ENCODE data around the gene PGD.

The PGD gene

DNA sequence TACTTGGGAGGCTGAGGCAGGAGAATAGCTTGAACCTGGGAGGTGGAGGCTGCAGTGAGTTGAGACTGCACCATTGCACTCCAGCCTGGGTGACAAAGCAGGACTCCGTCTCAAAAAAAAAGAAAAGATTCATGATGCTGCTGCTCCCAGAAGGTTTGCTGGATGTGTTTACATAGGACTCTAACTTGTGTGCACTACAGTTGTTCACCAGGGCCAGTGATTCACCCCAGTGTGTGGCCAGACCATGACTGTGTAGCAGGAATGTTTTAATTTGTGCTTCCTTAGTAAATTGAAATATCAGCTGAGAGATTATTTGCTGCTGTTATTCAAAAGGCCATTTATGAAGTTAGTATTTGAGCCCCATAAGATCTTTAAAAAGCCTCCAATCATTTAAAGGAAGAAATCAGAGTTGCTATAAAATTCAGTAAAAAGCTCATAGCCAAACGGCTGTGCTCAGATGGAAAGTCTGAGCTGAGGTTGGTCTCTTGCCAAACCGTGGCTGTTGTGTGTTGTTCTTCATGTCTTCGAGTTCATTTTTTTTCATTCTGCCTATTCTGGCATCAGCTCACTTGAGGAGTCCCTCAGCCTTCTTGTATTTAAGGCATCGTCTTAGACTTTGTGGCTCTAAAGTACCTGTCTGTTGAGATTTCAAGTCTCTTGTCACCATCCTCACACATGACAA lies 18.1 kb upstream of the PGD start:
- ChIA-PET CTCF (interaction anchor here (0.6 to 1.4 kb wide), 6 partner anchors 41 to 365 kb away, joined by 3 to 6 read pairs (median 3); partner anchors contain the start of gene CENPS), POLR2A (no interaction called here)
- Histone ChIP-seq H3K4me1 (ENCODE audit: control insufficient read depth, insufficient read depth, low read length) (no peaks in the 10 kb centered on the region), H3K27ac (ENCODE audit: extremely low read depth, low read depth, low read length) (no peak overlapping the region), H3K9me3 (ENCODE audit: control insufficient read depth, insufficient read depth, low read depth, low read length) (no peaks in the 10 kb centered on the region), H3K36me3 (ENCODE audit: control insufficient read depth in 2 of 2, insufficient read depth in 1 of 2, low read length in 2 of 2) (peaks cover 6 to 38% of the 10 kb centered on the region in 2 experiments), H3K4me3 (ENCODE audit: low read depth, low read length) (no peak overlapping the region)
- TF ChIP-seq ZNF10 (tag by site-specific recombination; IDR thresholded peaks at IDR 0.05): no peak
- TF ChIP-seq, protein P1, sequence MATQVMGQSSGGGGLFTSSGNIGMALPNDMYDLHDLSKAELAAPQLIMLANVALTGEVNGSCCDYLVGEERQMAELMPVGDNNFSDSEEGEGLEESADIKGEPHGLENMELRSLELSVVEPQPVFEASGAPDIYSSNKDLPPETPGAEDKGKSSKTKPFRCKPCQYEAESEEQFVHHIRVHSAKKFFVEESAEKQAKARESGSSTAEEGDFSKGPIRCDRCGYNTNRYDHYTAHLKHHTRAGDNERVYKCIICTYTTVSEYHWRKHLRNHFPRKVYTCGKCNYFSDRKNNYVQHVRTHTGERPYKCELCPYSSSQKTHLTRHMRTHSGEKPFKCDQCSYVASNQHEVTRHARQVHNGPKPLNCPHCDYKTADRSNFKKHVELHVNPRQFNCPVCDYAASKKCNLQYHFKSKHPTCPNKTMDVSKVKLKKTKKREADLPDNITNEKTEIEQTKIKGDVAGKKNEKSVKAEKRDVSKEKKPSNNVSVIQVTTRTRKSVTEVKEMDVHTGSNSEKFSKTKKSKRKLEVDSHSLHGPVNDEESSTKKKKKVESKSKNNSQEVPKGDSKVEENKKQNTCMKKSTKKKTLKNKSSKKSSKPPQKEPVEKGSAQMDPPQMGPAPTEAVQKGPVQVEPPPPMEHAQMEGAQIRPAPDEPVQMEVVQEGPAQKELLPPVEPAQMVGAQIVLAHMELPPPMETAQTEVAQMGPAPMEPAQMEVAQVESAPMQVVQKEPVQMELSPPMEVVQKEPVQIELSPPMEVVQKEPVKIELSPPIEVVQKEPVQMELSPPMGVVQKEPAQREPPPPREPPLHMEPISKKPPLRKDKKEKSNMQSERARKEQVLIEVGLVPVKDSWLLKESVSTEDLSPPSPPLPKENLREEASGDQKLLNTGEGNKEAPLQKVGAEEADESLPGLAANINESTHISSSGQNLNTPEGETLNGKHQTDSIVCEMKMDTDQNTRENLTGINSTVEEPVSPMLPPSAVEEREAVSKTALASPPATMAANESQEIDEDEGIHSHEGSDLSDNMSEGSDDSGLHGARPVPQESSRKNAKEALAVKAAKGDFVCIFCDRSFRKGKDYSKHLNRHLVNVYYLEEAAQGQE (tag by site-specific recombination; IDR thresholded peaks at IDR 0.05): no peak
- no peak for TF ChIP-seq HOXD13 (CRISPR knock-in tag; IDR thresholded peaks at IDR 0.05; ENCODE audit: borderline replicate concordance)
- TF ChIP-seq ZNF121 (tag by site-specific recombination; IDR thresholded peaks at IDR 0.05): no peak
- TF ChIP-seq ZNF654 (tag by site-specific recombination; IDR thresholded peaks at IDR 0.05; ENCODE audit: low read depth): no peak
- no peak for TF ChIP-seq KLF7 (tag by site-specific recombination; IDR thresholded peaks at IDR 0.05; ENCODE audit: borderline replicate concordance)
- TF ChIP-seq ZNF155 (tag by site-specific recombination; IDR thresholded peaks at IDR 0.05): no peak
- TF ChIP-seq ZNF202 (tag by site-specific recombination; IDR thresholded peaks at IDR 0.05; ENCODE audit: borderline replicate concordance): no peak
- no peak for TF ChIP-seq ZNF239 (tag by site-specific recombination; IDR thresholded peaks at IDR 0.05)
- TF ChIP-seq ZBTB21 (tag by site-specific recombination; IDR thresholded peaks at IDR 0.05): no peak
- no peak for TF ChIP-seq ZNF221 (tag by site-specific recombination; IDR thresholded peaks at IDR 0.05; ENCODE audit: borderline replicate concordance)
- TF ChIP-seq RBAK (tag by site-specific recombination; IDR thresholded peaks at IDR 0.05): no peak

- Histone ChIP-seq H3K9me3 (ENCODE audit: control insufficient read depth, insufficient read depth, low read depth, low read length) (no peaks in the 10 kb centered on the region), H3K4me1 (ENCODE audit: control insufficient read depth, insufficient read depth, low read length) (no peaks in the 10 kb centered on the region), H3K36me3 (ENCODE audit: control insufficient read depth in 2 of 2, insufficient read depth in 1 of 2, low read length in 2 of 2) (peaks cover 3 to 19% of the 10 kb centered on the region in 2 experiments; a peak in 2 of 3 replicates), H3K4me3 (ENCODE audit: low read depth, low read length) (no peak overlapping the region), H3K27ac (ENCODE audit: extremely low read depth, low read depth, low read length) (no peak overlapping the region)
- CTCF ChIA-PET: interaction anchor here (0.6 kb wide), 1 partner anchor 12 kb away, joined by 4 read pairs; no protein-coding TSS in a partner anchor
- POLR2A ChIA-PET: no interaction called here
- no peak for TF ChIP-seq ZNF148 (tag by site-specific recombination; IDR thresholded peaks at IDR 0.05; ENCODE audit: borderline replicate concordance)
- peak; percentile 77 for TF ChIP-seq ZNF121 (tag by site-specific recombination; IDR thresholded peaks at IDR 0.05)
Observed at GRCh38 chr1:10383630-10384029, 15.2 kb upstream of the PGD start.

DNA sequence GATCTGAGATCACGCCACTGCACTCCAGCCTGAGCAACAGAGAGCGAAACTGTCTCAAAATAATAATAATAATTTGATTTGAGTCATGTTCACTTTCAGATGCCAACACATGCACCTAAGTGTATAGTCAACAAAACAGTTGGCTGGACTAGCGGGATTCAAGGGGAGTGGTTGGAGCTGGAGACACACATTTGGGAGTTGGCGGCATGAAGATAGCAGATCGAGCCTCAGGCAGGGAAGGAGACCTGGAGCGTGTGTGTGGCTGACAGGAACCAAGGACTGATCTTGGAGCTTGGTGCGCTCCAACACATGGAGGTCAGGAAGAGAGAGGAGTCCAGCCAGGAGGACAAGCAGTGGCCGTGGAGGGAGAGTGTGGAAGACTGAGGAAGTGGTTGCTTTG lies 14.6 kb upstream of the PGD start:
- ChIA-PET POLR2A (no interaction called here), CTCF (interaction anchor here (0.6 to 0.7 kb wide), 2 partner anchors 12 to 45 kb away, joined by 3 to 4 read pairs; no protein-coding TSS in a partner anchor)
- Histone ChIP-seq H3K4me3 (ENCODE audit: low read depth, low read length) (no peak overlapping the region), H3K9me3 (ENCODE audit: control insufficient read depth, insufficient read depth, low read depth, low read length) (no peaks in the 10 kb centered on the region), H3K4me1 (ENCODE audit: control insufficient read depth, insufficient read depth, low read length) (no peaks in the 10 kb centered on the region), H3K27ac (ENCODE audit: extremely low read depth, low read depth, low read length) (no peak overlapping the region), H3K36me3 (ENCODE audit: control insufficient read depth in 2 of 2, insufficient read depth in 1 of 2, low read length in 2 of 2) (peaks cover 3 to 13% of the 10 kb centered on the region in 2 experiments)
- TF ChIP-seq, protein P2, sequence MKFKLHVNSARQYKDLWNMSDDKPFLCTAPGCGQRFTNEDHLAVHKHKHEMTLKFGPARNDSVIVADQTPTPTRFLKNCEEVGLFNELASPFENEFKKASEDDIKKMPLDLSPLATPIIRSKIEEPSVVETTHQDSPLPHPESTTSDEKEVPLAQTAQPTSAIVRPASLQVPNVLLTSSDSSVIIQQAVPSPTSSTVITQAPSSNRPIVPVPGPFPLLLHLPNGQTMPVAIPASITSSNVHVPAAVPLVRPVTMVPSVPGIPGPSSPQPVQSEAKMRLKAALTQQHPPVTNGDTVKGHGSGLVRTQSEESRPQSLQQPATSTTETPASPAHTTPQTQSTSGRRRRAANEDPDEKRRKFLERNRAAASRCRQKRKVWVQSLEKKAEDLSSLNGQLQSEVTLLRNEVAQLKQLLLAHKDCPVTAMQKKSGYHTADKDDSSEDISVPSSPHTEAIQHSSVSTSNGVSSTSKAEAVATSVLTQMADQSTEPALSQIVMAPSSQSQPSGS (tag by site-specific recombination; IDR thresholded peaks at IDR 0.05; ENCODE audit: low read depth): no peak
- TF ChIP-seq ZNF48 (tag by site-specific recombination; IDR thresholded peaks at IDR 0.05) (no peak), ZNF416 (tag by site-specific recombination; IDR thresholded peaks at IDR 0.05) (no peak), ZNF571 (tag by site-specific recombination; IDR thresholded peaks at IDR 0.05) (no peak), PBX3 (CRISPR knock-in tag; IDR thresholded peaks at IDR 0.05) (no peak), SALL2 (tag by site-specific recombination; IDR thresholded peaks at IDR 0.05; ENCODE audit: borderline replicate concordance) (no peak), ZNF426 (tag by site-specific recombination; IDR thresholded peaks at IDR 0.05) (no peak), ZNF138 (tag by site-specific recombination; IDR thresholded peaks at IDR 0.05; ENCODE audit: borderline replicate concordance) (no peak)
